SK-N-SH treated with all-trans-retinoic acid at 6 μM for 48 hours (cell line): Measurements from ENCODE around the gene IQSEC1.

Source experiments
- ATAC-seq: fragments of 200-7000 bp; cut with Tn5 transposase; 3 replicates; pipeline ENCODE4 v1.9.1; 2020; ENCODE audit warnings: mild to moderate bottlenecking, moderate library complexity
- ARNTL ChIP-seq: fragments of 450-650 bp; formaldehyde crosslinking; IDR thresholded peaks from 2 replicates; pipeline ENCODE4 v1.5.0; 2020; ENCODE audit warnings: low read depth, mild to moderate bottlenecking, moderate library complexity, borderline replicate concordance
- BACH2 ChIP-seq: fragments of 250-450 bp; sonication (Bioruptor Pico); IDR thresholded peaks from 2 replicates; pipeline ENCODE4 v1.9.0; 2021; ENCODE audit warnings: mild to moderate bottlenecking, borderline replicate concordance
- CREB5 ChIP-seq: fragments of 250-450 bp; sonication (Bioruptor Pico); IDR thresholded peaks from 2 replicates; pipeline ENCODE4 v1.5.1; 2020; ENCODE audit warnings: low read depth, mild to moderate bottlenecking, moderate library complexity
- CSDC2 ChIP-seq: fragments of 250-450 bp; sonication (Bioruptor Pico); IDR thresholded peaks from 2 replicates; pipeline ENCODE4 v1.5.0; 2020; ENCODE audit warnings: mild to moderate bottlenecking, moderate library complexity
- ESRRG ChIP-seq: fragments of 250-450 bp; sonication (Bioruptor Pico); IDR thresholded peaks from 2 replicates; pipeline ENCODE4 v1.6.1; 2021; ENCODE audit warnings: mild to moderate bottlenecking
- GLIS3 ChIP-seq: fragments of 250-450 bp; sonication (Bioruptor Pico); IDR thresholded peaks from 2 replicates; pipeline ENCODE4 v1.5.0; 2020; ENCODE audit warnings: mild to moderate bottlenecking, moderate library complexity
- ISL1 ChIP-seq: fragments of 250-450 bp; sonication (Bioruptor Pico); IDR thresholded peaks from 2 replicates; pipeline ENCODE4 v2.1.2; 2022; ENCODE audit warnings: mild to moderate bottlenecking, moderate library complexity
- PATZ1 ChIP-seq: fragments of 250-450 bp; sonication (Bioruptor Pico); IDR thresholded peaks from 2 replicates; pipeline ENCODE4 v1.8.0; 2020; ENCODE audit warnings: mild to moderate bottlenecking, moderate library complexity, borderline replicate concordance
- POU6F1 ChIP-seq: fragments of 250-450 bp; sonication (Bioruptor Pico); IDR thresholded peaks from 2 replicates; pipeline ENCODE4 v1.8.0; 2021; ENCODE audit warnings: low read depth, mild to moderate bottlenecking, moderate library complexity, borderline replicate concordance
- PPARA ChIP-seq: fragments of 250-450 bp; sonication (Bioruptor Pico); IDR thresholded peaks from 2 replicates; pipeline ENCODE4 v1.5.0; 2020; ENCODE audit warnings: mild to moderate bottlenecking, borderline replicate concordance
- RARB ChIP-seq: fragments of 250-450 bp; sonication (Bioruptor Pico); IDR thresholded peaks from 2 replicates; pipeline ENCODE4 v1.8.0; 2021; ENCODE audit warnings: mild to moderate bottlenecking, moderate library complexity
- SNAI2 ChIP-seq: fragments of 250-450 bp; sonication (Bioruptor Pico); IDR thresholded peaks from 2 replicates; pipeline ENCODE4 v1.5.0; 2020; ENCODE audit warnings: mild to moderate bottlenecking, moderate library complexity
- TCF4 ChIP-seq: fragments of 250-450 bp; sonication (Bioruptor Pico); IDR thresholded peaks from 2 replicates; pipeline ENCODE4 v1.8.0; 2021; ENCODE audit warnings: mild to moderate bottlenecking, moderate library complexity, borderline replicate concordance
- TOX ChIP-seq: fragments of 250-450 bp; sonication (Bioruptor Pico); IDR thresholded peaks from 2 replicates; pipeline ENCODE4 v1.8.0; 2021; ENCODE audit warnings: mild to moderate bottlenecking, moderate library complexity, borderline replicate concordance
- TSHZ2 ChIP-seq: fragments of 250-450 bp; sonication (Bioruptor Pico); IDR thresholded peaks from 2 replicates; pipeline ENCODE4 v1.5.0; 2020; ENCODE audit warnings: mild to moderate bottlenecking, moderate library complexity
- ZC3H10 ChIP-seq: fragments of 250-450 bp; sonication (Bioruptor Pico); IDR thresholded peaks from 2 replicates; pipeline ENCODE4 v1.5.1; 2021; ENCODE audit warnings: mild to moderate bottlenecking, moderate library complexity
- ZFP3 ChIP-seq: fragments of 250-450 bp; sonication (Bioruptor Pico); IDR thresholded peaks from 2 replicates; pipeline ENCODE4 v1.5.0; 2020; ENCODE audit warnings: mild to moderate bottlenecking, moderate library complexity
- ZFP30 ChIP-seq: fragments of 450-650 bp; formaldehyde crosslinking; IDR thresholded peaks from 2 replicates; pipeline ENCODE4 v1.5.0; 2022; ENCODE audit warnings: mild to moderate bottlenecking, moderate library complexity
- ZNF565 ChIP-seq: fragments of 450-650 bp; formaldehyde crosslinking; conservative IDR thresholded peaks from 2 replicates; pipeline ENCODE4 v1.5.0; 2020; ENCODE audit warnings: low read depth, mild to moderate bottlenecking, moderate library complexity
- ZNF70 ChIP-seq: fragments of 450-650 bp; formaldehyde crosslinking; IDR thresholded peaks from 2 replicates; pipeline ENCODE4 v1.5.0; 2020; ENCODE audit warnings: mild to moderate bottlenecking, moderate library complexity

IQSEC1 gene

GRCh38 chr3:13023971-13024764 lies 49.1 kb downstream of the IQSEC1 start:
- TF ChIP-seq ZNF70 (CRISPR knock-in tag), result no peak
- no peak for TF ChIP-seq ZNF565 (CRISPR knock-in tag)
- no peak for TF ChIP-seq GLIS3
- TF ChIP-seq ARNTL (CRISPR knock-in tag), result no peak
- TF ChIP-seq ISL1 (CRISPR knock-in tag), result no peak
- no peak for TF ChIP-seq CREB5 (CRISPR knock-in tag)
- no peak for TF ChIP-seq SNAI2 (CRISPR knock-in tag)
- no peak for TF ChIP-seq PPARA
- no peak for TF ChIP-seq CSDC2 (CRISPR knock-in tag)
- TF ChIP-seq ZFP30 (CRISPR knock-in tag), result no peak
- TF ChIP-seq TOX (CRISPR knock-in tag), result no peak
- no peak for ATAC-seq

- TF ChIP-seq ZFP3 (no peak), PATZ1 (CRISPR knock-in tag) (no peak), ZNF565 (CRISPR knock-in tag) (no peak), BACH2 (CRISPR knock-in tag) (no peak), ESRRG (no peak), TSHZ2 (CRISPR knock-in tag) (no peak), CREB5 (CRISPR knock-in tag) (no peak), ZFP30 (CRISPR knock-in tag) (no peak), POU6F1 (no peak), ZC3H10 (CRISPR knock-in tag) (no peak), ISL1 (CRISPR knock-in tag) (no peak), TCF4 (no peak), GLIS3 (no peak), SNAI2 (CRISPR knock-in tag) (no peak), ZNF70 (CRISPR knock-in tag) (no peak), RARB (CRISPR knock-in tag) (no peak)
- ATAC-seq, result no peak
Observed at GRCh38 chr3:13023235-13023970, 49.8 kb downstream of the IQSEC1 start.
